ENCODE measurements around the gene TSPAN12.

Gene TSPAN12

GRCh38 chr7:120860156-120860555 lies 2.2 kb upstream of the TSPAN12 start (continued):
- TF ChIP-seq ZNF704 (tag by site-specific recombination; IDR thresholded peaks at IDR 0.05) (no peak), PBX3 (CRISPR knock-in tag; IDR thresholded peaks at IDR 0.05) (no peak), ZNF664 (tag by site-specific recombination; IDR thresholded peaks at IDR 0.05) (no peak), ZNF16 (tag by site-specific recombination; IDR thresholded peaks at IDR 0.05; ENCODE audit: low read depth) (no peak), ZNF792 (tag by site-specific recombination; IDR thresholded peaks at IDR 0.05) (no peak), ZNF660 (tag by site-specific recombination; IDR thresholded peaks at IDR 0.05) (no peak), ZNF394 (tag by site-specific recombination; IDR thresholded peaks at IDR 0.05; ENCODE audit: borderline replicate concordance) (no peak), ZNF324 (tag by site-specific recombination; IDR thresholded peaks at IDR 0.05) (no peak)

GRCh38 chr7:120859459-120859858 lies 1.5 kb upstream of the TSPAN12 start:
- ChIA-PET CTCF (no interaction called here), POLR2A (no interaction called here)
- Histone ChIP-seq H3K36me3 (ENCODE audit: control insufficient read depth in 2 of 2, insufficient read depth in 1 of 2, low read length in 2 of 2) (peaks cover 2 to 7% of the 10 kb centered on the region in 2 experiments; a peak in 2 of 3 replicates), H3K4me3 (ENCODE audit: low read depth, low read length) (no peak overlapping the region), H3K9me3 (ENCODE audit: control insufficient read depth, insufficient read depth, low read depth, low read length) (no peaks in the 10 kb centered on the region), H3K4me1 (ENCODE audit: control insufficient read depth, insufficient read depth, low read length) (peaks cover 6% of the 10 kb centered on the region; the same call in 1 of the 2 replicates), H3K27ac (ENCODE audit: extremely low read depth, low read depth, low read length) (no peak overlapping the region)
- TF ChIP-seq ZNF341 (tag by site-specific recombination; IDR thresholded peaks at IDR 0.05; ENCODE audit: low read depth) (no peak), BCL11B (tag by site-specific recombination; IDR thresholded peaks at IDR 0.05; ENCODE audit: low read depth) (no peak)

GRCh38 chr7:120856621-120857352 lies 1.2 kb downstream of the TSPAN12 start:
- Histone ChIP-seq H3K9me3 (ENCODE audit: control insufficient read depth, insufficient read depth, low read depth, low read length) (no peaks in the 10 kb centered on the region), H3K4me1 (ENCODE audit: control insufficient read depth, insufficient read depth, low read length) (peaks cover 6% of the 10 kb centered on the region; the same call in 1 of the 2 replicates), H3K36me3 (ENCODE audit: control insufficient read depth in 2 of 2, insufficient read depth in 1 of 2, low read length in 2 of 2) (peaks cover 8 to 13% of the 10 kb centered on the region in 2 experiments), H3K27ac (ENCODE audit: extremely low read depth, low read depth, low read length) (peak overlapping the region; percentile 99), H3K4me3 (ENCODE audit: low read depth, low read length) (peak overlapping the region; percentile 89)
- POLR2A ChIA-PET = interaction anchor here (1.3 to 1.4 kb wide), 2 partner anchors 16 to 94 kb away, joined by 4 read pairs; partner anchors contain the start of gene ING3
- CTCF ChIA-PET = interaction anchor here (0.6 to 1.3 kb wide), 6 partner anchors 9 to 58 kb away, joined by 3 to 4 read pairs (median 4); no protein-coding TSS in a partner anchor
- TF ChIP-seq ZNF629 (tag by site-specific recombination; IDR thresholded peaks at IDR 0.05) (peak; percentile 17; the same call in 1 of the 2 replicates), ZSCAN16 (tag by site-specific recombination; IDR thresholded peaks at IDR 0.05) (no peak), FEZF1 (tag by site-specific recombination; IDR thresholded peaks at IDR 0.05) (peak; percentile 95), ZNF426 (tag by site-specific recombination; IDR thresholded peaks at IDR 0.05) (0 out of 2 replicates have a peak, but pooled peaks have one; percentile 1), ZNF335 (tag by site-specific recombination; conservative IDR thresholded peaks at IDR 0.05) (peak; percentile 98), ZNF394 (tag by site-specific recombination; IDR thresholded peaks at IDR 0.05; ENCODE audit: borderline replicate concordance) (peak; percentile 46), SP3 (tag by site-specific recombination; IDR thresholded peaks at IDR 0.05) (peak; percentile 47), ZNF10 (tag by site-specific recombination; IDR thresholded peaks at IDR 0.05) (0 out of 2 replicates have a peak, but pooled peaks have one; percentile 1), ZNF23 (tag by site-specific recombination; IDR thresholded peaks at IDR 0.05; ENCODE audit: borderline replicate concordance) (no peak), ZNF664 (tag by site-specific recombination; IDR thresholded peaks at IDR 0.05) (no peak), ZFHX2 (tag by site-specific recombination; conservative IDR thresholded peaks at IDR 0.05) (peak; percentile 55), ZNF555 (tag by site-specific recombination; conservative IDR thresholded peaks at IDR 0.05) (no peak), ZNF24 (tag by site-specific recombination; IDR thresholded peaks at IDR 0.05) (no peak), ZXDB (tag by site-specific recombination; IDR thresholded peaks at IDR 0.05) (peak; percentile 14), ZNF211 (tag by site-specific recombination; IDR thresholded peaks at IDR 0.05; ENCODE audit: low read depth) (no peak), BCL11A (tag by site-specific recombination; IDR thresholded peaks at IDR 0.05; ENCODE audit: low read depth) (no peak), KLF16 (tag by site-specific recombination; IDR thresholded peaks at IDR 0.05) (peak; percentile 68; the same call in 1 of the 2 replicates), ZNF626 (tag by site-specific recombination; IDR thresholded peaks at IDR 0.05) (no peak), PATZ1 (tag by site-specific recombination; IDR thresholded peaks at IDR 0.05) (peak; percentile 17), ZBTB17 (tag by site-specific recombination; IDR thresholded peaks at IDR 0.05) (peak; percentile 68)

Data from HEK293 (cell line).